CD4-positive, alpha-beta T cell treated with Interleukin-1 beta for 1 hour (primary cell): ENCODE data around the gene FGF14.

Source experiments
- DNase-seq, 2 donors: peaks; one replicate each; pipeline ENCODE4 v3.0.0-alpha.2; 2020 to 2022

Gene FGF14

GRCh38 chr13:102361113-102361512 lies 40.7 kb downstream of the FGF14 start:
- no peak for DNase-seq

GRCh38 chr13:102359264-102359663 lies 42.6 kb downstream of the FGF14 start:
- DNase-seq = no peak

- DNase-seq = no peak
Observed at GRCh38 chr13:102355251-102355650, 46.6 kb downstream of the FGF14 start.

- no peak for DNase-seq
Observed at GRCh38 chr13:102354011-102354410, 47.8 kb downstream of the FGF14 start.

- no peak for DNase-seq
Observed at GRCh38 chr13:102351521-102351920, 50.3 kb downstream of the FGF14 start.

- DNase-seq = no peak
Observed at GRCh38 chr13:102347490-102347889, 54.4 kb downstream of the FGF14 start.

GRCh38 chr13:102346769-102347168 lies 55.1 kb downstream of the FGF14 start:
- DNase-seq = no peak

- no peak for DNase-seq
Observed at GRCh38 chr13:102344410-102344809, 57.4 kb downstream of the FGF14 start.

GRCh38 chr13:102333320-102334198 lies 68.3 kb downstream of the FGF14 start:
- DNase-seq = no peak

GRCh38 chr13:102328909-102329308 lies 72.9 kb downstream of the FGF14 start:
- DNase-seq = no peak

- DNase-seq = no peak
Observed at GRCh38 chr13:102327119-102327617, 74.7 kb downstream of the FGF14 start.

- no peak for DNase-seq
Observed at GRCh38 chr13:102326381-102327118, 75.3 kb downstream of the FGF14 start.

GRCh38 chr13:102325321-102325720 lies 76.5 kb downstream of the FGF14 start:
- no peak for DNase-seq

GRCh38 chr13:102323505-102323904 lies 78.3 kb downstream of the FGF14 start:
- no peak for DNase-seq

GRCh38 chr13:102323012-102323411 lies 78.8 kb downstream of the FGF14 start:
- DNase-seq = no peak

GRCh38 chr13:102322211-102322610 lies 79.6 kb downstream of the FGF14 start:
- no peak for DNase-seq

- DNase-seq = no peak
Observed at GRCh38 chr13:102318233-102318632, 83.6 kb downstream of the FGF14 start.

GRCh38 chr13:102317593-102317992 lies 84.3 kb downstream of the FGF14 start:
- no peak for DNase-seq

GRCh38 chr13:102316732-102317131 lies 85.1 kb downstream of the FGF14 start:
- DNase-seq = no peak

GRCh38 chr13:102312841-102313240 lies 89.0 kb downstream of the FGF14 start:
- DNase-seq = no peak

GRCh38 chr13:102311901-102312300 lies 89.9 kb downstream of the FGF14 start:
- no peak for DNase-seq

GRCh38 chr13:102311419-102311796 lies 90.4 kb downstream of the FGF14 start:
- DNase-seq = no peak

- DNase-seq = no peak
Observed at GRCh38 chr13:102310691-102311418, 91.0 kb downstream of the FGF14 start.
